ENCODE measurements around the gene GABRB2. TPM values are rescaled to one million over a fixed set of nuclear protein-coding genes. Genes with fewer than 3 reads are reported as not detected.
A peak's percentile ranks its signal among the peaks of the same experiment; 100 is the strongest.

Gene GABRB2
- total RNA-seq, 3 donors from 2014 or later (not counting 1 experiment from before 2014, with no cell fraction given) = not detected

DNA sequence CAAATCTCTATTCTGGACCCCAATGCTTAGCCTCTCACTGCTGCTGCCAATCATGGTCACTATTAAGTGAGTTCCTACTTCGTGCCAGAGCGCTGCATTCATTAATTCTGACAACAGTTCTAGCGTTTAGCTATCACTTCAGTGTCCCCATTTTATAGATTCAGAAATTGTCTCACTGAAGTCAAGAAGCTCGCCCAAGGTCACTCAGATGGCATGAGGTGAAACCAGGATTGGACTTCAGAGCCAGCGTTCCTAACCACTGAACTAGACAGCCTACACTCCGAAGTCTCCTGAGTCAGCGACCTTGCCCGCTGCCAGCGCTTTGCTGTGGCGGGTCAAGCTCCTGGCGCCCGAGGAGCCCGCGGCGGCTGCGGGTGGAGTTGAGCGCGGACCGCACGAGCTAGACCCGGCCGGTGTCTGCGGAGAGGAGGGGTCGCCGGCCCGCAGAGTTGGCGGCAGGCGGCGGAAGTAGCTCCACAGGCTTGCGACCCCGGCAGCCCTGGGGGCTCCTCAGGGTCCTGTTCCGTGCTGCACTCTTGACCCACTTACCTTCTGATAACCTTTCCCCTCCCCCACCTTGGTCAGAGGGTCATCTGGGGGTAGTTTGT is 2.1 kb upstream of the GABRB2 start:
- DNase-seq = no peak
- Histone ChIP-seq H3K4me3 (ENCODE audit: low read length) (no peak overlapping the region), H3K27ac (ENCODE audit: low read length) (no peak overlapping the region), H3K36me3 (ENCODE audit: control insufficient read depth, insufficient read depth, low read length) (no peaks in the 10 kb centered on the region), H3K4me1 (ENCODE audit: control insufficient read depth, insufficient read depth, low read length) (peaks cover 6% of the 10 kb centered on the region), H3K9me3 (ENCODE audit: control insufficient read depth, insufficient read depth, low read length) (no peaks in the 10 kb centered on the region), H3K27me3 (ENCODE audit: control insufficient read depth, insufficient read depth, low read length) (peaks cover 13% of the 10 kb centered on the region)
- Mint-ChIP-seq H3K27me3 (ENCODE audit: low read depth in 2 of 2) (peaks cover 23 to 31% of the 10 kb centered on the region in 2 donors), H3K36me3 (no peaks in the 10 kb centered on the region), H3K9me3 (peaks cover 4 to 5% of the 10 kb centered on the region in 2 donors), H3K27ac (no peak overlapping the region), H3K4me3 (no peak overlapping the region), H3K4me1 (peaks cover 0 to 9% of the 10 kb centered on the region in 2 donors)
- no peak for ATAC-seq
- 6% methylated on average over 31 of the region's 32 CpGs for WGBS (ENCODE audit: insufficient coverage)
- intact Hi-C loops (cut with micrococcal nuclease) = no loop called here
- TF ChIP-seq, protein P1, sequence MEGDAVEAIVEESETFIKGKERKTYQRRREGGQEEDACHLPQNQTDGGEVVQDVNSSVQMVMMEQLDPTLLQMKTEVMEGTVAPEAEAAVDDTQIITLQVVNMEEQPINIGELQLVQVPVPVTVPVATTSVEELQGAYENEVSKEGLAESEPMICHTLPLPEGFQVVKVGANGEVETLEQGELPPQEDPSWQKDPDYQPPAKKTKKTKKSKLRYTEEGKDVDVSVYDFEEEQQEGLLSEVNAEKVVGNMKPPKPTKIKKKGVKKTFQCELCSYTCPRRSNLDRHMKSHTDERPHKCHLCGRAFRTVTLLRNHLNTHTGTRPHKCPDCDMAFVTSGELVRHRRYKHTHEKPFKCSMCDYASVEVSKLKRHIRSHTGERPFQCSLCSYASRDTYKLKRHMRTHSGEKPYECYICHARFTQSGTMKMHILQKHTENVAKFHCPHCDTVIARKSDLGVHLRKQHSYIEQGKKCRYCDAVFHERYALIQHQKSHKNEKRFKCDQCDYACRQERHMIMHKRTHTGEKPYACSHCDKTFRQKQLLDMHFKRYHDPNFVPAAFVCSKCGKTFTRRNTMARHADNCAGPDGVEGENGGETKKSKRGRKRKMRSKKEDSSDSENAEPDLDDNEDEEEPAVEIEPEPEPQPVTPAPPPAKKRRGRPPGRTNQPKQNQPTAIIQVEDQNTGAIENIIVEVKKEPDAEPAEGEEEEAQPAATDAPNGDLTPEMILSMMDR (IDR thresholded peaks at IDR 0.05) = no peak

DNA sequence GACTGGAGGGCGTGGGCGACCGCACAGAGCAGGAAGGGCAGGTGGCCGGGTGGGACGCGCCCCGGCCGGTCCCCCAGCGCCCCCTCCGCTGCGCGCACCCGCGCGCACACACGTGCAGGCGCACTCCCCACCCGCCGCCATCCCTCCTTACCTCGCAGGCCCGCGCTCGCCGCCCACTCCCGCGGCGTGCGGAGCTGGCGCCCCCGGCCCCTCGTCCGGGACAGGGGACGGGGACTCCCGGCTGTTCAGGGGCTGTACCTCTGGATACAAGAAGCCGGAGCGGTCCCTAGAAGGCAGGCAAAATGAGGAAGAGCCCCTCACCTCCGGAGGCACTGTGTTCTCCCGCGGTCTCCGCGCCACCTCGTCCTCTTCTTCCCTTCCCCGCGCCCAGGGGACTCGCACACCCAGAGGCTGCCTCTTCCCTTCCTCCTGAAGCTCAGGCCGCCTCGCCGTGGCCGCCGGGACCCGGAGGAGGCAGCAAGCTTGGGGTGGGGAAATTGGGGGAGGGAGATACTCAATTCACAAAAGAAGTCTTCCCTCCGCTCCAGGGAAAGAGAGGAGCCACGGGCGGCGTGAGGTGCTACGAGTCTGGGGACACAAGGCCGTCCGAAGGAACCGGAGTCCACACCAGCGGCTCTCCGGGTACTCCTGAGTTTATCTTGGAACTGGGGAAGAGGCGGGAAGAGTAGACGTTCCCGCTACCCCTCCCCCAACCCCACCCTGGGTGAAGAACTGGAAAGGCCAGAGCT is 1.4 kb upstream of the GABRB2 start:
- 3% methylated on average over 64 of the region's 64 CpGs for WGBS (ENCODE audit: insufficient coverage)
- intact Hi-C loops (cut with micrococcal nuclease) = no loop called here
- Histone ChIP-seq H3K27me3 (ENCODE audit: control insufficient read depth, insufficient read depth, low read length) (peaks cover 13% of the 10 kb centered on the region), H3K27ac (ENCODE audit: low read length) (no peak overlapping the region), H3K9me3 (ENCODE audit: control insufficient read depth, insufficient read depth, low read length) (no peaks in the 10 kb centered on the region), H3K36me3 (ENCODE audit: control insufficient read depth, insufficient read depth, low read length) (no peaks in the 10 kb centered on the region), H3K4me3 (ENCODE audit: low read length) (no peak overlapping the region), H3K4me1 (ENCODE audit: control insufficient read depth, insufficient read depth, low read length) (peaks cover 6% of the 10 kb centered on the region)
- Mint-ChIP-seq H3K4me3 (no peak overlapping the region), H3K9me3 (peaks cover 4 to 5% of the 10 kb centered on the region in 2 donors), H3K4me1 (peaks cover 0 to 9% of the 10 kb centered on the region in 2 donors), H3K36me3 (no peaks in the 10 kb centered on the region), H3K27me3 (ENCODE audit: low read depth in 2 of 2) (peaks cover 23 to 31% of the 10 kb centered on the region in 2 donors), H3K27ac (no peak overlapping the region)
- DNase-seq (no peak), ATAC-seq (no peak)
- TF ChIP-seq, protein P1 (IDR thresholded peaks at IDR 0.05) = no peak

DNA sequence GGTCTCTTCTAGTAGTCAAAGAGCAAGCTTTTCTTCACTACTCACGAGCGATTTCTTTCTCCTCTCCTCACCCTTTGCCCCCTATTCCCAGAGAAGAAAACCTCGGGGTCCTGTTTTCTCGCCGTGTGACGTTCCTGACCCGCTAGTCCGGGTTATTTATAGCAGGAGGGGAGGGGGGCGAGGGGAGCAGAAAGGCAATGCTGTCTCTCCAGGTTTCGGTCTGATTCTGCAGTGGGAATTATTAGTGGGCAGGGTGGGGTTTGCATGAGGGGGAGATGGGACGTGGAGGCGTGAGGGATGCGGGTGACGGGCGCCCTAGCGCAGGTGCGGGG is 847 bp upstream of the GABRB2 start:
- intact Hi-C loops (cut with micrococcal nuclease) = no loop called here
- no peaks in the 10 kb centered on the region for H3K36me3 Mint-ChIP-seq
- DNase-seq (no peak), ATAC-seq (no peak)
- Histone ChIP-seq H3K36me3 (ENCODE audit: control insufficient read depth, insufficient read depth, low read length) (no peaks in the 10 kb centered on the region), H3K4me3 (ENCODE audit: low read length) (no peak overlapping the region), H3K4me1 (ENCODE audit: control insufficient read depth, insufficient read depth, low read length) (peaks cover 6% of the 10 kb centered on the region), H3K27me3 (ENCODE audit: control insufficient read depth, insufficient read depth, low read length) (peaks cover 13% of the 10 kb centered on the region), H3K9me3 (ENCODE audit: control insufficient read depth, insufficient read depth, low read length) (no peaks in the 10 kb centered on the region), H3K27ac (ENCODE audit: low read length) (no peak overlapping the region)
- TF ChIP-seq, protein P1 (IDR thresholded peaks at IDR 0.05) = no peak
- WGBS (ENCODE audit: insufficient coverage) = 3% methylated on average over 17 of the region's 17 CpGs
- H3K27me3 Mint-ChIP-seq (ENCODE audit: low read depth in 2 of 2) = peaks cover 23 to 31% of the 10 kb centered on the region in 2 donors
- no peak overlapping the region for H3K27ac Mint-ChIP-seq
- peak overlapping the region; percentile 47 for H3K4me3 Mint-ChIP-seq
- H3K9me3 Mint-ChIP-seq = peaks cover 4 to 5% of the 10 kb centered on the region in 2 donors
- H3K4me1 Mint-ChIP-seq = peaks cover 0 to 9% of the 10 kb centered on the region in 2 donors
